NCI-H1436 (cell line): ENCODE measurements around the gene PGGHG.
"Not testable (repeated sequence)": the region's sequence is repeated elsewhere in the genome, so short reads cannot be mapped to it uniquely, and the experiment has no call there.

Experiments
- DNase-seq: peaks from one replicate; lab custom pipeline; 2025; lab: John Stamatoyannopoulos, UW

Gene PGGHG

GRCh38 chr11:330307-330693, 41.4 kb downstream of the PGGHG start:
- no peak for DNase-seq

GRCh38 chr11:330694-331357, 41.9 kb downstream of the PGGHG start:
- no peak for DNase-seq

GRCh38 chr11:331358-332060, 42.6 kb downstream of the PGGHG start:
- no peak for DNase-seq

DNA sequence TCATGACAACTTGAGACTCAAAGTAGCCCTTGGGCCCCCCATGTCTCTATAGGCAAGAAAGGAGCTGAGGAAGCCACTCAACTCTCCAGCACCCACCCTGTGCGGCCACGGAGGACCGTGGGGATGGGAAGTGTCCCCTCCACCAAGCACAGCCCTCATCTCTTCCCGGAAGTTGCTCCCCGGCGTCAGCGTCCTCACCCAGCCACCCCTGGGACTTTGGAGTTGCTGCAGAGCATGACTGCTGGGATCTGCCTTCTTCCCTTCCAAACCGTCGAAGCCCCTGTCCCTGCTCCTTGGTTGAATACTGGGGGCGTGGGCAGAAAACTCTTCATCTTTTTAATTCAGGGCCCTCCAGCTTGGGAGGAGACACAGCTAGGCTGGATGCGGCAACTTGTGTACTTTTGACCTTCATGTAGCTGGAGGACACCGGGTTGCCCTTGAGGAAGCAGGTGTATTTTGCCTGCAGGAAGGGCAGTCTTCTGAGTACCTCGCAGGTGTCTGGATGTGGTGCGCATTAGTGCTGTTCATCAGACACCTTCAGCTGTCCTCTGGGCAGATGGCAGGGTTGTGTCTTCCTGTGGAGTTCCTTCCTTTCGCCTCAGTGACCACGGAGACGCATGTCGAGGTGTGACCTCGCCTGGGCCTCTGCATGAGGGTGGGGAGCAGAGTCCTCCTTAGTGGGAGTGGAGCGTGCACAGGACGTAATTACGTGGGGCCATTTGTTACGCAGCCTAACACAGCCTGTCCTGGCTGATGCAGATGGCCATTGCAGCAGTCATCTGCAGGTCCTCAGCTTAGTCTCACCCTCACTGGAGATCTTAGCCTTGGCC, 43.9 kb downstream of the PGGHG start:
- no peak for DNase-seq

- DNase-seq = not testable (repeated sequence)
Measured at GRCh38 chr11:333616-334263, 44.8 kb downstream of the PGGHG start.

DNA sequence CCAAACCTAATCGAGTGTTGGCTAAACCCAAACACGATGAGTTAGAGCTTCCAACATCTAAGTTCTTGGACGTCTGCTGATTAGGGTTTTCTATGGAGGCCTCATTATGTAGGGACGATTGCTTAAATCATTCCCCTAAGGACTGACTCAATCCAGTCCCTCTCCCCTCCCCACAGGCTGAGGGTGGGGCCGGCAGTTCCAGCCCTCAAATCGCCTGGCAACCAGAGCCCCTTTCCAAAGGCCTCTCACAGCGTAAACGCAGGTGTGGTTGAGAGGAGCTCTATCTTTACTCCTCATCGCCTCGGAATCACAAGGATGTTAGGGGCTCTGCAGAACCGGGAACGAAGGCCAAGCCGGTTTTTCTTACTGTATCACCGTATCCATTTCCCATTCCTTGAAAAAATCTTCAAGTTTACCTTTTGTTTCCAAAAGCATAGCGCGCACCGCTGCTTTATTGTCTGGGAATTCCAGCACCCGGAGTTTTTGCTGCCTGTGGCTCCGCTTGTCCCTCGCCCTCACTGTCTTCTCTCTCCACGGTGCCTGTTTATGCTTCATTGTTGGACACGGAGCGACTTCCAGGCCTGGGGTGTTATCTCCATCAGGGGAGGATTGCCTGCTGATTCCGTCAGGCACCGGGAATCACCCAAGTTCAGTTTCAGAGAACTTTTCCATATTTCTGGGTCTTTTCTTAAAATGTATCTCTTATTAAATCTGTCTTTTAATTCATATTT, 45.5 kb downstream of the PGGHG start:
- peak; percentile 39 for DNase-seq

- DNase-seq = no peak
Measured at GRCh38 chr11:335779-336658, 47.1 kb downstream of the PGGHG start.

GRCh38 chr11:336659-337198, 47.8 kb downstream of the PGGHG start:
- no peak for DNase-seq

DNA sequence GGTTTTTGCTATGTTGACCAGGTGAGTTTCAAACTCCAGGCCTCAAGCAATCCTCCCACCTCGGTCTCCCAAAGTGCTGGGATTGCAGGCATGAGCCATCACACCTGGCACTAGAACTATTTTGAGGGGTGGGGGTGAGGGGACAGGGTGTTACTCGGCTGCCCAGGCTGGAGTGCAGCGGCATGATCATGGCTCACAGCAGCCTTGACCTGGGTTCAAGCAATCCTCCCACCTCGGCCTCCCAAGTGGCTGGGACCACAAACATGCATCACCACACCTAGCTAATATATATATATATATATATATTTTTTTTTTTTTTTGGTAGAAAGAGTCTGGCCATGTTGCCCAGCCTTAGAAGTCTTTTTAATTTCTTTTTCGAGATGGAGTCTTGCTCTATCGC, 48.8 kb downstream of the PGGHG start:
- DNase-seq = no peak

DNA sequence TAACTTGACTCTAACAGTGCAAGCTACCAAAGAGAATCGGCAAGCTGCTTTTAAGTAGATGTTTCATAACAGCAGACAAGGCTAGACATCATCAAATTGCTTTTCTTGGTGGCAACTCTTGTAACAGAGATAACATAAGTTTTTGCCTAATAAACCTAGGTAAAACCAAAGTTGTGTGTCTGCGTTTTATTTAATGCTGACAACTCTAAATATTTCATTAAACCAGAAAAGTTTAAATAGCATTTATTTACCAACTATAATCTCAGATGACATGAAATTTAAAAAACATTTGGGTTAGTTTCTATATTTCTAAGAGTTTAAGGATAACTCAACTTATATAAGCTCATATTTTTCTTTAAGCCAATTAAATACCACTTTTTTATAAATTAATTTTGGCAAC, 51.0 kb downstream of the PGGHG start:
- DNase-seq = no peak

- DNase-seq = no peak
Measured at GRCh38 chr11:340539-341512, 51.9 kb downstream of the PGGHG start.

DNA sequence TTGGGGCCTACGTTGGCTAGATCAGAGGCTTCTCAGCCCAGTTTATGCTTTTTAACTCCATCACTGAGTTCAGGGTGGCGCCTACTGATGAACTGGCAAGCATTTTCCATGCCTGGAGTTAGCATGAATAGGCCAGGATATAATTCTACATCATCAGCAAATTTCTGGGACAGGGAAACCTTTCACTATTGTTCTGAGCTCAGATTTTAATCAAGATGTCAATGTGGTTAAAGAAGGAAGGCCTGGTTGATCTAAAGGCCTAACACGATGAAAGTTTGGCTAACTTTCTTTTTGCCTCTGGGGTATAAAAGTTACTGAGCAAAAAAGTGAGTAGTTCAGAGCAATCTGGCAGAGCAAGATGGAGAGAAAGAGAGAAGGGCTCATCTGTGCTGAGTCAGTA, 53.4 kb downstream of the PGGHG start:
- no peak for DNase-seq

- no peak for DNase-seq
Measured at GRCh38 chr11:344836-345578, 56.1 kb downstream of the PGGHG start.
